Measurements from ENCODE around the gene GRN.
A peak's percentile ranks its signal among the peaks of the same experiment; 100 is the strongest.
"Not testable (repeated sequence)": the region's sequence is repeated elsewhere in the genome, so short reads cannot be mapped to it uniquely, and the experiment has no call there.

GRN gene

DNA sequence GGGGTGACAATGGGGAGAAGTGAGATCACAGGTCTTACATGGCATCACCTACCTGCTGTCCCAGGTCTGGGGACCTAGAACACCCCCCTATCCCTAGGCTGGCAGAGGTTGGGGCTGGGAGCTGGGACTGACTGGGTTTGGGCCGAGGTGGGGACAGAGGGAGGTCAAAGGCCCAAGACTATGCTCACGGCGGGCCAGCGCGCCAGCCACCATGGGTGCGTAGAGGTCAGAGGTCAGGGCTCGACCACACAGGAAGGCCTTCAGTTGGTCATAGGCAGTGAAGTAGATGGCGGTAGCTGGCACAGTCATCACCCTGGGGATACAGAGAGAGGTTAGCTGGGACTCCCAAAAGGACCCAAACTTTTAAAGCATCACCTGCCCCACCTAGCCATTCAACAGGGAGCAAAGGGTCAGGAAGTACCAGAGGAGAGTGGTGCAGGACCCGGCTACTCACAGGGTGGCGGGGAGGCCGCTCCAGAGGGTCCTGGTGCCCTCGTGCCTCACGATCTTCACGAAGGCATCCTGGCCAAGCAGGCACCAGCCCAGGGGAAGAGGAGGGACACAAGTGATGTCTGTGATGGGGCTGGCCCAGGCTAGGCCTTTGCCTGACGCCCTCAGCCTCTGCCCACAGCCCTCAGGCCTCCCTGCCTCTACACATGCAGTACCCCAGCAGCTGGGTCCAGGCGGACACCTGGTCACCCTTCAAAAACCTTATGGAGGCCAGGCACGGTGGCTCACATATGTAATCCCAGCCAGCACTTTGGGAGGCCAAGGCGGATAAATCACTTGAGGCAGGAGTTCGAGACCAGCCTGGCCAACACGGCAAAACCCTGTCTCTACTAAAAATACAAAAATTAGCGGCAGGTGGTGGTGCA is 23.6 kb upstream of the GRN start:
- DNase-seq (ENCODE audit: extremely low read depth in 1 of 2, low read depth in 1 of 2) = no peak

- DNase-seq (ENCODE audit: extremely low read depth in 1 of 2, low read depth in 1 of 2) = no peak
These were observed 22.7 kb upstream of the GRN start for GRCh38 chr17:44322236-44322895.

GRCh38 chr17:44323359-44324091 is 21.6 kb upstream of the GRN start:
- DNase-seq (ENCODE audit: extremely low read depth in 1 of 2, low read depth in 1 of 2) = no peak

GRCh38 chr17:44324092-44324570 is 21.0 kb upstream of the GRN start:
- DNase-seq (ENCODE audit: extremely low read depth in 1 of 2, low read depth in 1 of 2) = no peak

- DNase-seq (ENCODE audit: extremely low read depth in 1 of 2, low read depth in 1 of 2) = peak; percentile 80 to 93
These were observed 20.4 kb upstream of the GRN start, which contains the start of gene SLC25A39 for GRCh38 chr17:44324571-44325275. Gene SLC25A39, minus strand, starts transcription at chr17:44324823. Its CDS starts 1,261 bp downstream, at chr17:44323562.

DNA sequence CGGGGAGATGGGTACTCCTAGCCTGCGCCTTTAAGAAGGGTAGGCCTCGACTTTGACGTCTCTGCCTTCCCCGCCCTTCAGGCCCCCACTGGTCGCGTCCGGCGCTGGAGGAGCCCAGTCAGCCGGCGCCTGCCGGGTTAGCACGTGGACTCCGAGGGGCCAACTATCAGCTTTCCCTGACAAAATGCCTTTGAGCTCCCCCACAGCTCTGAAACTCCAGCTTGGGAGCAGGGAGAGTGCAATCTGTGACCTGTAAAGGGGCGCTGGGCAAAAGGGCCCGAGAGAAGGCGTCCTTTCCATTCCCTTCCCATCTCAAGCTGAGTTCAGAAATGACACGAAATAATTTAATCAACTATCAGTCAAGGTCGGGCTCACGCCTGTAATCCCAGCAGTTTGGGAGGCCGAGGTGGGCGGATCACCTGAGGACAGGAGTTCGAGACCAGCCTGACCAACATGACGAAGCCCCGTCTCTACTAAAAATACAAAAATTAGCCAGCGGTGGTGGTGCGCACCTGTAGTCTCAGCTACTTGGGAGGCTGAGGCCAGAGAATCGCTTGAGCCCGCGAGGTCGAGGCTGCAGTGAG is 18.1 kb upstream of the GRN start:
- peak; percentile 78 to 91 for DNase-seq (ENCODE audit: extremely low read depth in 1 of 2, low read depth in 1 of 2)

GRCh38 chr17:44327715-44328449 is 17.2 kb upstream of the GRN start:
- no peak for DNase-seq (ENCODE audit: extremely low read depth in 1 of 2, low read depth in 1 of 2)

DNA sequence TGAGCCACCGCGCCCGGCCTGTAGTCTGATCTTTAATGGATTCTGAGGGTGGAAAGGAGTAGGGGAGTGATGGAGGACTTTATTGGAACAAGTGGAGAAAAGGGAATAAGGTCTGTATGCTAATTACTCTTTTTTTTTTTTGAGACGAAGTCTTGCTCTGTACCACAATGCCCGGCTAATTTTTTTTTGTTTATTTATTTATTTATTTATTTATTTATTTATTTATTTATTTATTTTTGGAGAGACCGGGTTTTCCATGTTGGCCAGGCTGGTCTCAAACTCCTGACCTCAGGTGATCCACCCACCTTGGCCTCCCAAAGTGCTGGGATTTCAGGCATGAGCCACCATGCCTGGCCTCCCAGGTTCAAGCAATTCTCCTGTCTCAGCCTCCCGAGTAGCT is 15.6 kb upstream of the GRN start:
- not testable (repeated sequence) for DNase-seq (ENCODE audit: extremely low read depth in 1 of 2, low read depth in 1 of 2)

DNA sequence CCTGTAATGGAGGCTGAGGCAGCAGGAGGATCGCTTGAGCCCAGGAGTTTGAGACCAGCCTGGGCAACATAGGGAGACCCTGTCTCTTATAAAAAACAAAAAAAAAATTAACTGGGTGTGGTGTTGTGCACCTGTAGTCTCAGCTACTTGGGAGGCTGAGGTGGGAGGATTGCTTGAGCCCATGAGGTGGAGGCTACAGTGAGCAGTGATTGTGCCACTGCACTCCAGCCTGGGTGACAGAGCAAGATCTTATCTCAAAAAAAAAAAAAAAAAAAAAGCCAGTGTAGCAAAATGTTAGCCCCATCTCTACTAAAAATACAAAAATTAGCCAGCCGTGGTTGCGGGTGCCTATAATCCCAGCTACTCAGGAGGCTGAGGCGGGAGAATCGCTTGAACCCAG is 14.8 kb upstream of the GRN start:
- not testable (repeated sequence) for DNase-seq (ENCODE audit: extremely low read depth in 1 of 2, low read depth in 1 of 2)

DNA sequence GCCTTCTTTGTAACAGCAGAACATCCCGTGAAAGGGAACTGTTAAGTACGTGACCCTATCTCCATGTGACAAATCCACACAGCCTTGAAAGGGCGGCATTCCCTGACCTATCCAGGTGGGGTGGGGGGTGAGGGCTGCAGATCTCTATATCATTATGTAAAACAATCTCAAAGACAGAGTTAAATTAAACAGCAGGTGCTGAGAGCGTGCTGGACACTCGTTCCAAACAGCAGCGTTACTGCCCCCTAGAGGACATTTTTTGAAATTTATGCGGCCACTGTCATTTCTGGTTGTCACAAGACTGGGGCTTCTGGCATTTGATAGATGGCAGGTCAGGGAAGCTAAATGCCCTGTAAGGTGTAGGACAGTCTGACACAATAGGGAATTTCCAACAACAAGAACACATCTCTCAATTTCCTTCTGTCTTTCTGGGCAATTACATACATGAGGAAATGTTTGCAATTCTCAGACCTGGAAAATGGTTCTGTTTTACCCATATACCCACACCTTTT is 13.8 kb upstream of the GRN start:
- DNase-seq (ENCODE audit: extremely low read depth in 1 of 2, low read depth in 1 of 2) = peak; percentile 35 to 40

GRCh38 chr17:44333371-44333770 is 11.7 kb upstream of the GRN start:
- DNase-seq (ENCODE audit: extremely low read depth in 1 of 2, low read depth in 1 of 2) = no peak

DNA sequence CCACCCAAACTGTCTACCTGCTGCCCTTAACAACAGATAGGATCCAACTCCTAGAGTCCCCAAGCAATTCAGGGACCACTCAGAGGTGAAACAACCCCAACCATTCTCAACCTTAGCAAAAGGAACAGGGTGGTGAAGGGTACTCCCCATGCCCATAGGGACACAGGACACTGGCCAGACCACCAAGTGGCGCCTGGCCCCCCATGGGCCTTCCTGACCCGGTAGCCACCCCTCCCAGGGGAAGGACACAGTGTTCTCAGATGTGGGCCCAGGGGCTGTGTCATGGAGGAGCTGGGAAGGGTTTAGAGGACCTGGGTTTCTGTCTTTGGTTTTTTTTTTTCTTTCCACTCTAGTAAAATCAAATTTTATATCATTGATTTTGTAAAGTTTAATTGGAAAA is 10.8 kb upstream of the GRN start:
- DNase-seq (ENCODE audit: extremely low read depth in 1 of 2, low read depth in 1 of 2) = no peak

DNA sequence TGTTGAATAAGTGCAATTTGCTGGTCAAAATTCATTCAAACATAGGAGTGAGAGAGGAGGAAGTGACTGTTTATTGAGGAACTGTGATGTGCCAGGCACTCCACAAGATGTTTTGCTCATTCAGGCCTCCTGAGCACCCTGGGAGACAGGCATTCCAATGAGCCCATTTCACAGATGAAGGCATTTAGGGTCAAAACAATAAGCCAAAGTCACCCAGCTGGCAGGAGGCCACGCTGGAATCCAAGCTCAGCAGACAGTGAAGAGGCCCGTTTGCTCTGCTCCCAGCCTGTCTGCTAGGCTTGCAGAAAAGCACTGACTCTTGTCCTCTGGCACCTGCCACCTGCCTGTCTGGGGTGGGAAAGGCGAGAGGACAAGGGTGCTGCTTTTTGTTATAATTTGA is 10.4 kb upstream of the GRN start:
- no peak for DNase-seq (ENCODE audit: extremely low read depth in 1 of 2, low read depth in 1 of 2)

DNA sequence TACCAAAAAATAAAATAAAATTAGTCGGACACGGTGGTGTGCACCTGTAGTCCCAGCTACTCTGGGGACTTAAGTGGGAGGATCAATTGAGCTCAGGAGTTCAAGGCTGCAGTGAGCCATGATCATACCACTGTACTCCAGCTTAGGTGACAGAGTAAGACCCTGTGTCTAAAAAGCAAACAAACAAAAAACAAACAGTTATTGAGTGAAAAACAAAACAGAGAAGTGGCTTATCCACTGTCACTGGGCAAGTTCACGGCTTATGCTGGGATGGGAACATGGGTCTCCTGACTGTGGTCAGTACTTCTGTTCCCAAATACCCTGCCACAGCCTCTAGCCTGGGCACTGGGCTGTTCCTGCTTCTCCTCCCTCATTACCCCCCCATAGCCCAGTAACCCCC is 9.5 kb upstream of the GRN start:
- DNase-seq (ENCODE audit: extremely low read depth in 1 of 2, low read depth in 1 of 2) = no peak

DNA sequence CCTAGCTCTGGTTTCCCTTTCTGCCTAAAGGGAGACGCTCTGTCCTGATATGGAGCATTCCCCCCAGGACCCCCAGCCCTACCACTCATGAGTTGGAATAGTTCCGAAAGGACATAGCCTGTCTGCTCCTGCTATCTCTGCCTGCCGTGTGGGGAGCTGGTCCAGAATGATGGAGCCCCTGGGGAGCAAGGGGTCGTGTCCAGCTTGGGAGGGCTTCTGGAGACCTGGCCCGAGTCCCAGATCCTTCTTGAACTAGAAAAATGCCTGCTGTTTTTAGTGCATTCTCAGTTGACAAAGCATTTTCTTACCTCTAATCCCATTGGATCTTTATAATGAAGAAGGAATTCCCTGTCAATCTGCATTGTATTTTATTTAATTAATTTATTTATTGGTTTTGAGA is 9.1 kb upstream of the GRN start:
- no peak for DNase-seq (ENCODE audit: extremely low read depth in 1 of 2, low read depth in 1 of 2)

DNA sequence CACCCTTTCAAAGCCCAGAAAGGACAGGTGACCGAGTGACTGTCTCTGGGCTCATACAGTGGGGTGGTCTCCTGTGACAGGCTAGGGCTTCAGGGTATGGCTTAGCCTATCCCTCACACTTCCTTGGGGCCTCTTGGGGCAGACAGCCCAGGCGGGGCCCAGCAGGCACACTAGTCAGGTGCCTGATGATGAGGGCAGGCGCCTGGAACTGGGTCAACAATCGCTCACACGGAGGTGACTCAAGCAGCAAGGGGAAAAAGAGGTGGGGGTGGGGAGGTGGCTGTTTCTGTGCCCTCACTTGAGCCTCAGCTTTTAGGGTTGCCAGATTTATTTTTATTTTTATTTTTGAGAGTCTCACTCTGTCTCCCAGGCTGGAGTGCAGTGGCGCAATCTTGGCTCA is 6.4 kb upstream of the GRN start:
- DNase-seq (ENCODE audit: extremely low read depth in 1 of 2, low read depth in 1 of 2) = no peak

- DNase-seq (ENCODE audit: extremely low read depth in 1 of 2, low read depth in 1 of 2) = not testable (repeated sequence)
These were observed 4.5 kb upstream of the GRN start for GRCh38 chr17:44340553-44340952.

DNA sequence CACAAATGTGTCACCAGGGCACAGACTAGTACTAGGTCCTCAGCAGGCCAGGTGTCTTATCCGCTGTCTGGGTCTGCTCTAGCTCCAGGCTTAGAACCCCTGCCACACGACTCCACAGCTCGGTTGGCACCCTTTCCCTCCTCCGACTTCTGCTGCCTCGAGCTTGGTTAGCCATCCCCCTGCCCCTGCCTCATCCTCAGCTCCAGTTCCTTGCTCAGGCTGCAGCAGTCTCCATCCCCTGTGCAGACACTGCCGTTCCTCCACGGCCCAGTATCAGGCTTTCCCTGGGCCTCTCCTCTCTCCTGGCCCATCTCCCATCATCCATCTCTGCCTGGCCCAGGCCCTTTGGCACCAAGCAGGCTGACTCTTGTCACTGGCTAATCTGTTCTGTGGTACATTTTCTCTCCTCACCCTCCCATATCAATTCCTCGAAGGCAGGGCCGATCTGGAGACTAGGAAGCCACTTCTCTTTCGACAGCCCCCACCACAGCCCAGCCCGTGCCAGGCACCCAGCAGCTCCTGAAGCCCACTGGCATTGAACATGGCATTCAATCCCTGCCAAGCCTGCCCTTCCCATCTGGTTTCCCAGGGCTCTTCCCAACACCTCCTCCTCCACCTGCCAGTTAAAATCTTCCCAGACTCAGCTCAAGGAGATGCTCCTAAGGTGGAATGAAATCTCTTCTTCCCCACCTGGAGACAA is 1.4 kb upstream of the GRN start:
- DNase-seq (ENCODE audit: extremely low read depth in 1 of 2, low read depth in 1 of 2) = no peak

- no peak for DNase-seq (ENCODE audit: extremely low read depth in 1 of 2, low read depth in 1 of 2)
These were observed 438 bp downstream of the GRN start for GRCh38 chr17:44345454-44346026.
